K562 (cell line): ENCODE results near the gene DHX8. TPM values are rescaled to one million over a fixed set of nuclear protein-coding genes. Genes with fewer than 3 reads are reported as not detected.

Source experiments
- ATAC-seq: fragments of 200-7000 bp; cut with Tn5 transposase; 3 replicates; pipeline ENCODE4 v1.9.1; 2020; ENCODE audit warnings: moderate library complexity
- BruUV-seq: library from RNA; stranded (reverse); fragments of 400-500 nt; replicated peaks from 2 replicates; lab custom pipeline; 2021; lab: Mats Ljungman, UMichigan
- CTCF ChIA-PET: fragments of 300-600 bp; formaldehyde crosslinking; extraction: SDS; loops from one replicate; lab custom pipeline; 2021; ENCODE audit warnings: low intra/inter-chr PET ratio; lab: Yijun Ruan, JAX
- POLR2A ChIA-PET: fragments of 300-600, 350-650 bp; sonication (Branson Sonifier 250); formaldehyde crosslinking; extraction: SDS; loops from one replicate; lab custom pipeline; 2021; ENCODE audit warnings: antibody characterized with exemption, inconsistent platforms; lab: Yijun Ruan, JAX
- DNase-seq, 4 experiments: peaks; one replicate each; pipeline versions ENCODE4 v3.0.0 to v3.0.0-alpha.2; 2011 to 2018; ENCODE audit warnings: low spot score in 3 of 4, mixed read lengths in 3 of 4; ENCODE audit errors: extremely low read depth in 1 of 4
- FAIRE-seq: peaks from 2 replicates; lab custom pipeline; 2011; peaks lifted over from hg19 to GRCh38; lab: Jason Lieb, UNC
- H2AFZ ChIP-seq: 2 replicates; pipeline ENCODE4 v1.6.0; 2011; ENCODE audit warnings: low read depth, low read length, control low read depth, inconsistent platforms
- H3K27ac ChIP-seq: fragments of 200-600 bp; 3 replicates; pipeline ENCODE4 v1.8.0; 2011; ENCODE audit warnings: low read depth, mild to moderate bottlenecking, control low read depth, inconsistent platforms, low read length, moderate library complexity, mixed read lengths; ENCODE audit errors: extremely low read depth
- H3K27me3 ChIP-seq, 2 experiments: fragments of 300-600 bp in 1 of 2; 2 replicates in 1 of 2; 3 replicates in 1 of 2; pipeline versions ENCODE4 v1.6.0 to v1.8.0; 2011; ENCODE audit warnings: inconsistent platforms in 2 of 2, low read length in 2 of 2, mild to moderate bottlenecking in 1 of 2, mixed read lengths in 1 of 2, moderate library complexity in 1 of 2; ENCODE audit not compliant: control insufficient read depth in 2 of 2, insufficient read depth in 2 of 2
- H3K36me3 ChIP-seq: fragments of 300-600 bp; 3 replicates; pipeline ENCODE4 v1.8.0; 2011; ENCODE audit warnings: mild to moderate bottlenecking, low read length, inconsistent platforms; ENCODE audit not compliant: control insufficient read depth, insufficient read depth
- H3K4me1 ChIP-seq, 2 experiments: fragments of 200-600 bp in 1 of 2; replicated peaks in 1 of 2; 2 replicates in 1 of 2; 3 replicates in 1 of 2; pipeline versions ENCODE4 v1.5.1 to v1.8.0; 2011; ENCODE audit warnings: inconsistent platforms in 2 of 2, low read length in 2 of 2, mild to moderate bottlenecking in 1 of 2, mixed read lengths in 1 of 2, moderate library complexity in 1 of 2; ENCODE audit not compliant: control insufficient read depth in 2 of 2, insufficient read depth in 2 of 2
- H3K4me2 ChIP-seq: 2 replicates; pipeline ENCODE4 v1.6.1; 2011; ENCODE audit warnings: low read length, control low read depth, inconsistent platforms, mixed read lengths; ENCODE audit not compliant: insufficient read depth
- H3K4me3 ChIP-seq: fragments of 200-600 bp; sonication (generic), shearing (Covaris generic); 2 replicates; pipeline ENCODE4 v1.5.1; 2016; ENCODE audit warnings: control low read depth, inconsistent platforms
- H3K79me2 ChIP-seq: fragments of 200-600 bp; 3 replicates; pipeline ENCODE4 v1.8.0; 2011; ENCODE audit warnings: low read length, inconsistent platforms; ENCODE audit not compliant: control insufficient read depth, insufficient read depth
- H3K9ac ChIP-seq, 2 experiments: 2 replicates each; pipeline versions ENCODE4 v1.6.0 to v1.6.1; 2011; ENCODE audit warnings: low read depth in 2 of 2, low read length in 2 of 2, control low read depth in 1 of 2, inconsistent platforms in 1 of 2, mild to moderate bottlenecking in 1 of 2, mixed read lengths in 1 of 2; ENCODE audit not compliant: insufficient read depth in 1 of 2
- H3K9me1 ChIP-seq: one replicate; pipeline ENCODE4 v1.6.0; 2011; ENCODE audit warnings: inconsistent platforms, mild to moderate bottlenecking, low read length, moderate library complexity; ENCODE audit not compliant: control insufficient read depth, insufficient read depth
- H3K9me3 ChIP-seq: replicated peaks from 2 replicates; pipeline ENCODE4 v1.5.1; 2011; ENCODE audit warnings: low read depth, low read length, inconsistent platforms; ENCODE audit not compliant: control insufficient read depth, insufficient read depth
- H4K20me1 ChIP-seq: replicated peaks from 2 replicates; pipeline ENCODE4 v1.6.1; 2011; ENCODE audit warnings: low read length, inconsistent platforms, mixed read lengths; ENCODE audit not compliant: control insufficient read depth, insufficient read depth
- C11orf30 ChIP-seq: fragments of 450-650 bp; IDR thresholded peaks from 2 replicates; pipeline ENCODE4 v1.6.1; 2016; ENCODE audit warnings: low read depth, mild to moderate bottlenecking
- CC2D1A ChIP-seq: fragments of 450-650 bp; IDR thresholded peaks from 2 replicates; pipeline ENCODE4 v1.6.1; 2017; ENCODE audit warnings: mild to moderate bottlenecking
- CREBBP ChIP-seq: IDR thresholded peaks from one replicate; pipeline ENCODE4 v1.6.1; 2012; ENCODE audit warnings: low read depth, mild to moderate bottlenecking, control low read depth, inconsistent platforms, low read length
- ESRRA ChIP-seq: fragments of 450-650 bp; IDR thresholded peaks from 2 replicates; pipeline ENCODE4 v1.6.1; 2014; ENCODE audit warnings: low read depth, mild to moderate bottlenecking, moderate library complexity, borderline replicate concordance
- HNRNPH1 ChIP-seq: fragments of 200-400 bp; formaldehyde crosslinking; optimal IDR thresholded peaks from 2 replicates; pipeline ENCODE3; 2017; ENCODE audit warnings: low read depth, mild to moderate bottlenecking, low read length, moderate library complexity
- KLF10 ChIP-seq: fragments of 250-450 bp; sonication (Bioruptor Pico); IDR thresholded peaks from 2 replicates; pipeline ENCODE4 v1.6.1; 2021; ENCODE audit warnings: matching md5 sums
- KLF6 ChIP-seq: fragments of 250-450 bp; sonication (Bioruptor Pico); IDR thresholded peaks from 2 replicates; pipeline ENCODE4 v1.4.0; 2020; ENCODE audit warnings: mild to moderate bottlenecking, moderate library complexity, borderline replicate concordance
- RHOXF2B ChIP-seq: fragments of 250-450 bp; sonication (Bioruptor Pico); conservative IDR thresholded peaks from 2 replicates; pipeline ENCODE4 v1.5.1; 2021
- SMARCB1 ChIP-seq: IDR thresholded peaks from 2 replicates; pipeline ENCODE4 v1.6.1; 2011; ENCODE audit warnings: improper control_type of control experiment, low read depth; ENCODE audit not compliant: insufficient read length
- SRSF9 ChIP-seq: fragments of 200-400 bp; formaldehyde crosslinking; IDR thresholded peaks from 2 replicates; pipeline ENCODE4 v1.6.1; 2017; ENCODE audit warnings: low read depth, low read length, borderline replicate concordance
- ZC3H4 ChIP-seq: sonication (generic); formaldehyde crosslinking; IDR thresholded peaks from 2 replicates; pipeline ENCODE4 v1.9.0; 2021; ENCODE audit warnings: missing genetic modification reagents, borderline replicate concordance
- WGBS: fragments of 100-300 bp; shearing (Covaris generic); methylation state at CpG from one replicate; pipeline ENCODE4 v1.1.6; 2016; ENCODE audit warnings: low coverage, mixed read lengths; ENCODE audit not compliant: insufficient coverage; ENCODE audit errors: missing lambda C conversion rate; 5-methylcytosine and 5-hydroxymethylcytosine counted together
- in situ Hi-C: fragments of 300-500 bp; cut with MboI; formaldehyde crosslinking; loops from 4 replicates; pipeline ENCODE4 v1.15.0; 2018; ENCODE audit warnings: inconsistent platforms, mixed read lengths
- intact Hi-C: fragments of 100-400 bp; cut with micrococcal nuclease; formaldehyde crosslinking; loops from 2 replicates; pipeline ENCODE4 v1.14.2; 2022
- polyA plus RNA-seq, 8 experiments: library from polyadenylated mRNA; depleted of rRNA in 4 of 8; stranded (reverse) in 5 of 8; unstranded in 3 of 8; fragments of >200 nt; fragmentation: Nextera tagmentation in 2 of 8; fragmentation: Illumina TruSeq in 1 of 8; extraction: Ambion mirVana in 2 of 8; extraction: Trizol in 1 of 8; gene quantifications; 2 replicates each; pipeline versions ENCODE4 v1.2.1 to v1.2.3, GENCODE V29; 2011 to 2014; ENCODE audit warnings: inconsistent platforms in 1 of 8, missing spikeins in 1 of 8
- total RNA-seq, 7 experiments: library from RNA; depleted of rRNA in 6 of 7; stranded (reverse); fragments of >200 nt in 6 of 7; fragmentation: Illumina TruSeq in 2 of 7; extraction: Trizol in 2 of 7; gene quantifications; 2 replicates each; pipeline versions ENCODE4 v1.2.1 to v1.2.3, GENCODE V29; 2011 to 2021; ENCODE audit warnings: low replicate concordance in 1 of 7
- TF ChIP-seq, protein P1 (sequence below): sonication (generic); formaldehyde crosslinking; IDR thresholded peaks from 2 replicates; pipeline ENCODE4 v1.8.1; 2023; ENCODE audit warnings: mild to moderate bottlenecking, missing genetic modification reagents
- TF ChIP-seq, protein P2 (sequence below): sonication (generic); formaldehyde crosslinking; IDR thresholded peaks from 2 replicates; pipeline ENCODE4 v1.8.0; 2022; ENCODE audit warnings: mild to moderate bottlenecking, missing genetic modification reagents
- TF ChIP-seq, protein P3 (sequence below): sonication (generic); formaldehyde crosslinking; IDR thresholded peaks from 2 replicates; pipeline ENCODE4 v1.8.0; 2023; ENCODE audit warnings: mild to moderate bottlenecking, missing genetic modification reagents

Gene DHX8
- total and polyA plus RNA-seq, 9 of the 15 experiments (the other 6 are each of a cell fraction or from before 2014, with no cell fraction given) = 16.7 to 42.5 (median 25.6) TPM

DNA sequence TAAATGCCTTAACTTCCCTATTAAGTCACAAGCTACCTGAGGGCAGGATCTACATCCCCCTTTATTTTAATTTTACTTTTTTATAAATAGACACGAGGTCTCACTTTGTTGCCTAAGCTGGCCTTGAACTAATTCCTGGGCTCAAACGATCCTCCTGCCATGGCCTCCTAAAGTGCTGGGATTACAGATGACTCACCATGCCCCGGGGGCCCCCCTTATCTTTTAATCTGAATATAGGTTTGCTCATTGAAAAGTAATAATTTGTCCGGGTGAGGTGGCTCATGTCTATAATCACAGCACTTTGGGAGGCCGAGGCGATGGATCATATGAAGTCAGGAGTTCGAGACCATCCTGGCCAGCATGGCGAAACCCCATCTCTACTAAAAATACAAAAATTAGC lies 48.2 kb downstream of the DHX8 start (continued):
- no peak for TF ChIP-seq ESRRA
- TF ChIP-seq, protein P1, sequence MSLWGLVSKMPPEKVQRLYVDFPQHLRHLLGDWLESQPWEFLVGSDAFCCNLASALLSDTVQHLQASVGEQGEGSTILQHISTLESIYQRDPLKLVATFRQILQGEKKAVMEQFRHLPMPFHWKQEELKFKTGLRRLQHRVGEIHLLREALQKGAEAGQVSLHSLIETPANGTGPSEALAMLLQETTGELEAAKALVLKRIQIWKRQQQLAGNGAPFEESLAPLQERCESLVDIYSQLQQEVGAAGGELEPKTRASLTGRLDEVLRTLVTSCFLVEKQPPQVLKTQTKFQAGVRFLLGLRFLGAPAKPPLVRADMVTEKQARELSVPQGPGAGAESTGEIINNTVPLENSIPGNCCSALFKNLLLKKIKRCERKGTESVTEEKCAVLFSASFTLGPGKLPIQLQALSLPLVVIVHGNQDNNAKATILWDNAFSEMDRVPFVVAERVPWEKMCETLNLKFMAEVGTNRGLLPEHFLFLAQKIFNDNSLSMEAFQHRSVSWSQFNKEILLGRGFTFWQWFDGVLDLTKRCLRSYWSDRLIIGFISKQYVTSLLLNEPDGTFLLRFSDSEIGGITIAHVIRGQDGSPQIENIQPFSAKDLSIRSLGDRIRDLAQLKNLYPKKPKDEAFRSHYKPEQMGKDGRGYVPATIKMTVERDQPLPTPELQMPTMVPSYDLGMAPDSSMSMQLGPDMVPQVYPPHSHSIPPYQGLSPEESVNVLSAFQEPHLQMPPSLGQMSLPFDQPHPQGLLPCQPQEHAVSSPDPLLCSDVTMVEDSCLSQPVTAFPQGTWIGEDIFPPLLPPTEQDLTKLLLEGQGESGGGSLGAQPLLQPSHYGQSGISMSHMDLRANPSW = no peak

DNA sequence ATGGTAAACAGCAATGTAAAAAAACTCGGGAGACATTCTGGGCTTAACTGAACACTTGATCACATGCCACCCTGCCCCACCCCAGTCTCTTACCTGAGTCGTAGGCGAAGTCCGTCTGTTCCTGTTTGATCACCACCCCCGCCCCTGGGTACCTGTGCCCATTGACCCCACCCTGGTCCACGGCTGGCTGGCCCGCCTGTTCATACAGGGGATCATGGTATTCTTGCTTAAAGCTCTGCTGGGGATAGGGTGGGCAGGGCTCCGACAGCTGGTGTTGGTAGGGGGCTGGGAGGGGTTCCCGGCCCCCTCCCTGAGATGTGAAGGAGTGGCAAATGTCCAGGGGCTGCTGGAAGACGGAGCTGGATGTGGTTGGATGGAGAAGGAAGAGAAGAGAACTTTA lies 48.8 kb downstream of the DHX8 start:
- Histone ChIP-seq H3K4me2 (no peak overlapping the region), H3K9me1 (peaks cover 5% of the 10 kb centered on the region), H3K4me1 (peaks cover 25 to 45% of the 10 kb centered on the region in 2 experiments), H3K9me3 (no peaks in the 10 kb centered on the region), H3K79me2 (no peaks in the 10 kb centered on the region), H3K4me3 (no peak overlapping the region), H2AFZ (no peak overlapping the region), H4K20me1 (no peaks in the 10 kb centered on the region), H3K9ac (no peak overlapping the region), H3K27me3 (no peaks in the 10 kb centered on the region), H3K27ac (no peak overlapping the region), H3K36me3 (peaks cover 47% of the 10 kb centered on the region)
- in situ Hi-C loops (no loop called here), intact Hi-C loops (no loop called here)
- ChIA-PET CTCF (no interaction called here), POLR2A (no interaction called here)
- no peak for ATAC-seq
- 90% methylated on average over 8 of the region's 10 CpGs for WGBS
- no peak for DNase-seq
- BruUV-seq = no TSS peak
- FAIRE-seq = no peak
- no peak for TF ChIP-seq RHOXF2B (CRISPR knock-in tag)
- TF ChIP-seq ZC3H4 (CRISPR knock-in tag) = no peak
- TF ChIP-seq CREBBP = no peak
- TF ChIP-seq KLF10 (CRISPR knock-in tag) = no peak
- TF ChIP-seq SRSF9 = no peak
- no peak for TF ChIP-seq SMARCB1
- no peak for TF ChIP-seq HNRNPH1
- TF ChIP-seq, protein P2, sequence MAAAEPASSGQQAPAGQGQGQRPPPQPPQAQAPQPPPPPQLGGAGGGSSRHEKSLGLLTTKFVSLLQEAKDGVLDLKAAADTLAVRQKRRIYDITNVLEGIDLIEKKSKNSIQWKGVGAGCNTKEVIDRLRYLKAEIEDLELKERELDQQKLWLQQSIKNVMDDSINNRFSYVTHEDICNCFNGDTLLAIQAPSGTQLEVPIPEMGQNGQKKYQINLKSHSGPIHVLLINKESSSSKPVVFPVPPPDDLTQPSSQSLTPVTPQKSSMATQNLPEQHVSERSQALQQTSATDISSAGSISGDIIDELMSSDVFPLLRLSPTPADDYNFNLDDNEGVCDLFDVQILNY = no peak
- TF ChIP-seq C11orf30 = no peak
- TF ChIP-seq, protein P3, sequence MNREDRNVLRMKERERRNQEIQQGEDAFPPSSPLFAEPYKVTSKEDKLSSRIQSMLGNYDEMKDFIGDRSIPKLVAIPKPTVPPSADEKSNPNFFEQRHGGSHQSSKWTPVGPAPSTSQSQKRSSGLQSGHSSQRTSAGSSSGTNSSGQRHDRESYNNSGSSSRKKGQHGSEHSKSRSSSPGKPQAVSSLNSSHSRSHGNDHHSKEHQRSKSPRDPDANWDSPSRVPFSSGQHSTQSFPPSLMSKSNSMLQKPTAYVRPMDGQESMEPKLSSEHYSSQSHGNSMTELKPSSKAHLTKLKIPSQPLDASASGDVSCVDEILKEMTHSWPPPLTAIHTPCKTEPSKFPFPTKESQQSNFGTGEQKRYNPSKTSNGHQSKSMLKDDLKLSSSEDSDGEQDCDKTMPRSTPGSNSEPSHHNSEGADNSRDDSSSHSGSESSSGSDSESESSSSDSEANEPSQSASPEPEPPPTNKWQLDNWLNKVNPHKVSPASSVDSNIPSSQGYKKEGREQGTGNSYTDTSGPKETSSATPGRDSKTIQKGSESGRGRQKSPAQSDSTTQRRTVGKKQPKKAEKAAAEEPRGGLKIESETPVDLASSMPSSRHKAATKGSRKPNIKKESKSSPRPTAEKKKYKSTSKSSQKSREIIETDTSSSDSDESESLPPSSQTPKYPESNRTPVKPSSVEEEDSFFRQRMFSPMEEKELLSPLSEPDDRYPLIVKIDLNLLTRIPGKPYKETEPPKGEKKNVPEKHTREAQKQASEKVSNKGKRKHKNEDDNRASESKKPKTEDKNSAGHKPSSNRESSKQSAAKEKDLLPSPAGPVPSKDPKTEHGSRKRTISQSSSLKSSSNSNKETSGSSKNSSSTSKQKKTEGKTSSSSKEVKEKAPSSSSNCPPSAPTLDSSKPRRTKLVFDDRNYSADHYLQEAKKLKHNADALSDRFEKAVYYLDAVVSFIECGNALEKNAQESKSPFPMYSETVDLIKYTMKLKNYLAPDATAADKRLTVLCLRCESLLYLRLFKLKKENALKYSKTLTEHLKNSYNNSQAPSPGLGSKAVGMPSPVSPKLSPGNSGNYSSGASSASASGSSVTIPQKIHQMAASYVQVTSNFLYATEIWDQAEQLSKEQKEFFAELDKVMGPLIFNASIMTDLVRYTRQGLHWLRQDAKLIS (CRISPR knock-in tag) = no peak
- TF ChIP-seq KLF6 (CRISPR knock-in tag) = no peak
- TF ChIP-seq CC2D1A = no peak
